Measurements from ENCODE around the gene MCTP1.

The MCTP1 gene

DNA sequence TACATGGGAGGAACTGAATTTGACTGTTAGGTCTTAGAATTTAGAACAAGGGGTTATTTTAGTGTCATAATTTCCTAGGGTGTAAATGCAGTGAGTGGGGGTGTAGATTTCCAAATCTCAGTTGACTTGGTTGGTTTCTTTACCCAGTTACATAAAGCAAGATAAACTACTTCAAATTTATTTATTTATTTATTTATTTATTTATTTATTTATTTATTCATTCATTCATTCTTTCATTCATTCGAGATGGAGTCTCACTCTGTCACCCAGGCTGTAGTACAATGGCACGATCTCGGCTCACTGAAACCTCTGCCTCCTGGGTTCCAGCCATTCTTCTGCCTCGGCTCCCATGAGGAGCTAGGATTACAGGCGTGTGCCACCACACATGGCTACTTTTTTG, 466.0 kb downstream of the MCTP1 start:
- no peak for ATAC-seq
- no peaks in the 10 kb centered on the region for H3K9me3 Mint-ChIP-seq
- H3K27ac Mint-ChIP-seq: no peak overlapping the region
- H3K4me3 Mint-ChIP-seq: no peak overlapping the region
- DNase-seq: no peak
- H3K4me1 Mint-ChIP-seq: no peaks in the 10 kb centered on the region
- H3K27me3 Mint-ChIP-seq: no peaks in the 10 kb centered on the region

DNA sequence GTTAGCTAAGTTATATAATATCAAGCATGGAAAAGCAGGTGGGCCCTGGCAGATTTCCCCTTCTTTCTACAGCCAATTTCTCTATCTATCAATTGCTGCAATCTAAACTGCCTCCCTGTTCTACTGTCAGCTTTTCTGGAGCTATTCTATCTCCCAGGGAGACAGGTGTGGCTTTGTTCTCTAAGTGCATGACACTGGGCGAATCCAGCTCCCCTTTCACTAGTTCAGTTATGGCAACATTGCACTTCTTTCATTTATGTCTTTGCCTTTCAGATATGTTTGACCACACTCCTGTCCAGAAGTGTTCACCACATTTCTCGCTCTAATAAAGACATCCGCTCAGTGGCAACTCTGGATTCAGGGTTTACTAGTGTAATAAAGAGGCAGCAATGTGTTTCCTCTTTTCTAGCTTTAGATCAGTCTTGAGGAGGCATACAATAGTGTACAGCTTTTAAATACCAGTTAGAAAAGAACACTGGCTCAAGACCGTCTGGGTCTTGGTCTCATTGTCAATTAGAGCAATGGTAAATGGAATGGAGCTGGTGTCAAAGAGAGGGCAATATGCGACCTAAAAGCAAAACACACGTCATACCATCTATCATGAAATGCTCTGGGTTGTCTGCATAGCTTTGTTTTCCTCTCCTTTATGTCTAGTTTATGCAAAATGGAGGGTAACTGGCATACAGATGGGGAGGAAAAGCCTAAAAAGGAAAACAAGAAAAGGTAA, 469.4 kb downstream of the MCTP1 start:
- H3K27me3 Mint-ChIP-seq: no peaks in the 10 kb centered on the region
- no peak overlapping the region for H3K4me3 Mint-ChIP-seq
- no peaks in the 10 kb centered on the region for H3K4me1 Mint-ChIP-seq
- no peak overlapping the region for H3K27ac Mint-ChIP-seq
- no peak for DNase-seq
- ATAC-seq: no peak
- no peaks in the 10 kb centered on the region for H3K9me3 Mint-ChIP-seq

DNA sequence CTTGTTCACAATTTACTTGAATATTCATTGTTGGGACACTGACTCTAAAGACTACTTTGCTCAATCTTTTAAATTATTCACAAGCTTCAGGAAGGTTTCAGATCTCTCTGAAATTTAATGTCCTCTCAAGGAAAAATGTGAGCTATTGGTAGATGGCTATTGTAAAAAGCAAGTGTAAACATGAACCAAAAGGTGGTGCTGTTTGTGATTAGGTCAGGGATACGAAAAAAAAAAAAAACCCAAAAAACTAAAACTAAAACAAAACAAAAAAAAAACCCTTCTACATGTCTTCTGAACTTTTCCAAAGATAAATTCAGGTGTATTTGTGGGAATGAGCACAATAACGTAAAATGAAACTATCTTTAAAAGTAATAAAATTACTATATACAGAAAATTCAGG, 472.7 kb downstream of the MCTP1 start:
- H3K27ac Mint-ChIP-seq: no peak overlapping the region
- H3K9me3 Mint-ChIP-seq: no peaks in the 10 kb centered on the region
- no peaks in the 10 kb centered on the region for H3K27me3 Mint-ChIP-seq
- ATAC-seq (no peak), DNase-seq (no peak)
- H3K4me1 Mint-ChIP-seq: no peaks in the 10 kb centered on the region
- H3K4me3 Mint-ChIP-seq: no peak overlapping the region

DNA sequence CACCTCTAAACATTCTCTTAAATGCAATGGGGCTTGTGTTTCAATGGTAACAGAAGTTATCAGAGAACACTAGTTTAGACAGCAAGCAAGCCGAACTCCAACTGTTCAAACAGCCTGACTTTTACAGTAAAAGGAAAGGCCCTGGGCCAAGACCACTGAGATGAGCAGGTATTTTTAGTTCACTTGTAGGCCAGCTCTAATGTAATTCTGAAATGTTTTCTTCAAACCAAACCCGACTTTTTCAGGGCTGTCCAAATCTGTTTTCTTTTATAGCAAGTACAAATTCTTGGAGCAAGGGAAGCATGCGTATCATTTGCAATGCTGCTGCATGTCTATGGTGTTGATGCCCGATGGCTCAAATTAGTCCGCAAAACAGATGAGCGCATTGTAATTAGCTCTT, 473.6 kb downstream of the MCTP1 start:
- Mint-ChIP-seq H3K4me1 (no peaks in the 10 kb centered on the region), H3K27me3 (no peaks in the 10 kb centered on the region), H3K9me3 (no peaks in the 10 kb centered on the region), H3K27ac (no peak overlapping the region), H3K4me3 (no peak overlapping the region)
- DNase-seq (no peak), ATAC-seq (no peak)

DNA sequence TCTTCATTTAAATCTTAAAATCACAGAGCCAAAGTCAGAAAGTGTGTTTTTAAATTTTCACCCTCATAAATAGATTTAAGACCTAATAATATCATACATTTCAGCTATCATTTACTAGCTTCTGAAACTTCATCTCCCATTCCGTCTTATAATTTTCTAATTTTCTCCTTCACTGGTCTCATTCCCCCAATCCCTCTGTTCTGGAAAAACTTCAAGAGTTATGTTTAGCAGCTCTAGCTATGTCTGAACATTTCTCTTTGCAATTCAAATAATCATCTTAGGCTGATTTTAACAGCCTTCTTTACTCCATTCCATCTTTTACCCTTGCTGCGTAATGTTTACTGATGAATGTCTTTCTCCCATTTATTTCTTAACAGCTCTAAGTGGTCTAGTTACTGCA, 474.0 kb downstream of the MCTP1 start:
- Mint-ChIP-seq H3K9me3 (no peaks in the 10 kb centered on the region), H3K4me1 (no peaks in the 10 kb centered on the region), H3K4me3 (no peak overlapping the region), H3K27ac (no peak overlapping the region), H3K27me3 (no peaks in the 10 kb centered on the region)
- ATAC-seq (no peak), DNase-seq (no peak)

DNA sequence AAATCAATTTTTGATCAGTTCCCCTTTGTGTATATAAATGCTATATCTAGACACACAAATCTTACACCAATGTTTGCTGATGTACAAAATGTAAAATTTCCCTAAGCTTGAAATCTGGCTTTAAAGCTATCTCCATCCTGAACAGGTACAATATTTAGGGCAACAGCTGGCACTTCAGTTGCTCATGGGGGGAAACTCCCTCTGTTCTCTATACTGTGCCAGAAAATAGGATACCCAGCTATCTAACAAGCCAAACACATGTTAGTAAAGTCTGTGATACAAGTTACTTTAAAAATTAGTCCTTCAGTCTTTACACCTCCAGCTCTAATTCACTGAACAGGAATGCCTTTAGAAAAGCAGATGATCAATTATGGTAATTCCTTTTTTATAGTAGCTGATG, 474.6 kb downstream of the MCTP1 start:
- Mint-ChIP-seq H3K27ac (no peak overlapping the region), H3K27me3 (no peaks in the 10 kb centered on the region), H3K4me1 (no peaks in the 10 kb centered on the region), H3K9me3 (no peaks in the 10 kb centered on the region), H3K4me3 (no peak overlapping the region)
- DNase-seq (no peak), ATAC-seq (no peak)

DNA sequence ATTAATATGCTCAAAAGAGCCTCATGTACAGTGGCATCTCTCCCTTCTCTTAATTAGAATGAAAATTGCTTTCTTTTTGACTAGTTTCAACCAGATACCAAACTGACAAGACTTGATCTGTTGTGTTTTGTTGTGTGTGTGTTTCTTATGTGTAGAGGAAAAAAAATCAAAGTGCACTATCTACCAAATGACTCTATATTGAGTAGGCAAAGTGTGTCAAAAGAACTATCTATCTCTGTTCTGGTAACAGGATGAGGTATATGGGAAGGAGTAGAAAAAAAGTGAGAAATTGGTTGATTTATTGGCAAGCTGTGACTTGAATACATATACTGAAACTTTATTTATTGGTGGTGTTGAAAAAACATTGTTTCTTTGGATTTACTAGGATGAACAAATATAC, 476.4 kb downstream of the MCTP1 start:
- H3K27me3 Mint-ChIP-seq: no peaks in the 10 kb centered on the region
- H3K4me3 Mint-ChIP-seq: no peak overlapping the region

DNA sequence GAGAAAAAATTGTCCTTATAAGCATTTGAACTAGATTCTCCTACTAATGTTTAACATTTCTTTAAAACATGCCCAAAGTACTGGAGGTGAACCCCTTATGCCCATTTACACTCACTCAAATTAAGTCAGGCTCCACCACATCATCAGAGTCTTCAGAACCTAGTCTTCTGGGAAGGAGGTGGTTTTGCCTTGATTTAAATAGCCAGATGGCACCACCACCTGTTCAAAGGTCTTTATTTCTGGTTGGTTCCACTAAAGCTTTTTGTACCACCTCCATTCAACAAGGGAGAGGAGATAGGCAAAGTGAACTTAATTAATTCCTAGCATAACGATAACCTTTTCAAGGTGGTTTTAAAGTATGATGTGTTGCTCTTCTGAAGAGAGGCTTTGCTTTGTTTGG, 476.9 kb downstream of the MCTP1 start:
- no peak overlapping the region for H3K27ac Mint-ChIP-seq

More for the DNA sequence above, 476.4 kb downstream of the MCTP1 start:
- ATAC-seq: no peak
- Mint-ChIP-seq H3K4me1 (no peaks in the 10 kb centered on the region), H3K9me3 (no peaks in the 10 kb centered on the region), H3K27ac (no peak overlapping the region)
- DNase-seq: no peak

DNA sequence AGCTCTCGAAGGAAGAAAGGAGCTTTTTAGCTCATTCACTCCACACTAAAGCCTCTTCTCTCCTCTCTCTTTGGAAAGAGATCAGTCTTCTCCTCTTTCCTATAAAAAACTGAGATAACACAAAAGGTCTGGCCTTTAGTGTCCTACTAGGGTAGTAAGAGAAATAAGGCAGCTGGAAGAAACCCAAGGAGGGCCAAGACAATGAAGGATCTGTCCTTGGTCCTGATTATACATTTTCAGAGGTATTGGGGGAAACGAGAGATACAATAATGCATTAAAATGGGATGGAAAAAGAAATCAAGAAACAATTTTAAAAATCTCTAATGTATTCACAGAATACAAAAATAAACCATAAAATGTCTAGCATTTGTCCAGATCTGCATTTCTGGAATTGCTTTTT, 482.4 kb downstream of the MCTP1 start:
- Mint-ChIP-seq H3K27me3 (no peaks in the 10 kb centered on the region), H3K4me3 (no peak overlapping the region), H3K9me3 (peaks cover 0 to 5% of the 10 kb centered on the region in 2 donors), H3K4me1 (no peaks in the 10 kb centered on the region), H3K27ac (no peak overlapping the region)
- ATAC-seq: no peak
- DNase-seq: no peak

More for the DNA sequence above, 476.9 kb downstream of the MCTP1 start:
- H3K27me3 Mint-ChIP-seq: no peaks in the 10 kb centered on the region
- peaks cover 0 to 2% of the 10 kb centered on the region in 2 donors for H3K9me3 Mint-ChIP-seq
- H3K4me3 Mint-ChIP-seq: no peak overlapping the region
- ATAC-seq: no peak
- no peaks in the 10 kb centered on the region for H3K4me1 Mint-ChIP-seq
- DNase-seq: no peak

DNA sequence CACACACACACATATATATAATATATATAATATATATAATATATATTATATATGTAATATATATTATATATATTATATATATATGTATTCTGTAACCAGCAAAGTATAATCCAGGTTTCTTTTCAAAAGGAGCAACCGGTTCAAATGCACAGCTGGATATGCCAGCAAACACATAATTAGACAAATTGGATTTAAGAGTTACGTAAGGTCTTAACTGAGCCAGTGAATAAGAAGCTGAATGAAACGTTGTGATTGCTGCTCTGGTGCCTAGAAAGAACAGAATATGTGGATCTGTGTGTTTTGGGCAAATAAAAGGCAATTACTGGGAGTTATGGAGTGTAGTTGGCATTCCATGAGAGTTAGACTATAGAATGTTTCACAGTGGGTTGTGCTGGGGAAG, 488.3 kb downstream of the MCTP1 start:
- H3K27ac Mint-ChIP-seq: no peak overlapping the region
- H3K9me3 Mint-ChIP-seq: no peaks in the 10 kb centered on the region
- no peaks in the 10 kb centered on the region for H3K27me3 Mint-ChIP-seq
- H3K4me1 Mint-ChIP-seq: peaks cover 46% of the 10 kb centered on the region
- no peak for ATAC-seq
- no peak overlapping the region for H3K4me3 Mint-ChIP-seq
- DNase-seq: no peak

DNA sequence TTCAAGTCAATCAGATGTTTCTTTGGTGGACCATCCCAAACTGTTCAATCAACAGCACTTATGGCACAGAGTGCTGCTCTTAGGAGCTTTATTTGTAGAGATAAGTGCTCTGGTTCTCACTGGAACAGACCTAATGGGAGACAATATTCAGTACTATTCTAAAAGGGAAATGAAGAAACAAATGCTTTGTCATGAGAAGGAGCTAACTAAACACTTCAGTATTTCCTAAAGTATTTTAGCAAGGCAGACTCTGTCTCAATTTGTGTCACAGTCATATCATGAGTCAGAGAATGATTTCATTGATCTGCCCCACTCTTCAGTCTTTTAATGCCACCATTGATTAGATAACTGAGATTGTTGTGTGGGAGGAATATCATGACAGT, 491.1 kb downstream of the MCTP1 start:
- Mint-ChIP-seq H3K27me3 (no peaks in the 10 kb centered on the region), H3K27ac (peak overlapping the region; percentile 65 to 94), H3K4me1 (peaks cover 49% of the 10 kb centered on the region), H3K9me3 (no peaks in the 10 kb centered on the region), H3K4me3 (peak overlapping the region; percentile 44 to 70)
- DNase-seq (no peak), ATAC-seq (peak; percentile 83)

DNA sequence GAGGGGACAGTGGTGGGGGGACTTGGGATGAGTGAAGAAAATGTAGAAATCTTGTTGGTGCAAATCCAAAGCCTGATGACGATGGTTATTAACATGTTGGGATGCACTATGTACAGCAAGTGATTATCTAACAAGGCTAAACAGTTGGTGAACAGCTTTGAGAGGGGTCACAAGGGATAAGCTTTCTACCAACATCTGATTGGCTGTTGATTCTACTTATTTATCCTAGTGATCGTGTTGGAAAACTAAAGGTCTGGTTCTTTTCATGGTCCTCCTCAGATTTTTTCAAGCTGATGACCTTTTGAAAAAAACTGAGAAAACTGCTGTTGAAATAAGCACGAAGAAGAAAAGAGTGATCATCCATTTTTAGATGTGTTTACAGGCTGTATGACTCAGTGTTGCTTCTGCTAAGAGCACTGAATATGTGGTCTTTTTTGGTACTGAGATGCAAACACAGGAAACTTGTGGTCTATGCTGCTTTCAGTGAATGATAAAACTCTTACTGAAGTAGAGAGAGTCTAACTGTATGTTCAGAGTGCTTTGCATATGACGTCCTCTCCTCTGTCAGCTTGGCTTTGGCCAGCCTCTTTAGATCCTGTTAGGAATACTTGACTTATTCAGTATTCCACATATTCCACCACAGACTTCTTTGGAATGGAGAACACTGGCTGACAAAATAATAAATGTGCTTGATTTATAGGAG, 491.6 kb downstream of the MCTP1 start:
- ATAC-seq (peak; percentile 98), DNase-seq (peak; percentile 28 to 35)
- Mint-ChIP-seq H3K4me1 (peaks cover 49% of the 10 kb centered on the region), H3K27me3 (no peaks in the 10 kb centered on the region), H3K9me3 (no peaks in the 10 kb centered on the region), H3K27ac (peak overlapping the region; percentile 78 to 94), H3K4me3 (peak overlapping the region; percentile 44 to 70)

DNA sequence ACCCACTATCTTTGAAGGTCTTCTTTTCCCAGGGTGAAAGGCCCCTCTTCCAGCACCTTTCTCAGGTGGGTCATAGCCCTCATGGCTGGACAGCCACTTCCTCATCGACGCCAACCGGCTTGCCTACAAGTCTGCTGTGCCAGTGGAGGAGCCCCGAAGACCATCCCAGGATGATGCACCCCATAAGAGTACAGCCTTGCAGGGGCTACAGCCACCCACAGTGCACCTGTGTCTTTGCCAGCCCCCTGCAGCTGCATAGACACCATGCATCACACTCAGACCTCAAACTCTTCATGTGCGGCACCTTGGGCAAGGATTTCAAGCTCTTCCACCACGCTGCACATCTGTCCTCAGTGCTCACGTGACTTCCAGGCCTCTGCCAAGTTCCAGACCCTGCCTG, 493.1 kb downstream of the MCTP1 start:
- Mint-ChIP-seq H3K4me1 (peaks cover 49% of the 10 kb centered on the region), H3K27me3 (no peaks in the 10 kb centered on the region), H3K27ac (peak overlapping the region in 1 of 2 donors; percentile 86), H3K9me3 (no peaks in the 10 kb centered on the region), H3K4me3 (no peak overlapping the region)
- DNase-seq (no peak), ATAC-seq (no peak)

DNA sequence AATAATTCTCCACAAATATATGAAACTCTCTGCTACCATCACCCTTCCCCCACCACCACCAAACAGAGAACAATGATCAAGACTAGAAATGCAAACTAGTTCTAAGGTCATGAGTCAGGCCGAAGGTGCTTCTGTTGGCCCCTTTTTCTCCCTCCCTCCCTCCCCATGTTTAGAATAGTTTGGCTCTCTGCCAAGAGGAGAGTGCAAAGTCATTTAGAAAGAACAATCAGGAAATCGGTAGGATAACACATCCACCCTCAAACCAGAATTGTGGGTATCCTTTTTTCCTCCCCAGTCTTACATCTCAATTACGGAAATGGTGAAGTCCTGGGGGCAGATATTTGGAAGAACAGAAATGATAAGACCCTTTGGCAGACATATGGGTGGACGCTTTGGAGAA, 496.4 kb downstream of the MCTP1 start:
- DNase-seq: no peak
- Mint-ChIP-seq H3K4me3 (no peak overlapping the region), H3K4me1 (peaks cover 22% of the 10 kb centered on the region), H3K27me3 (no peaks in the 10 kb centered on the region), H3K27ac (no peak overlapping the region), H3K9me3 (no peaks in the 10 kb centered on the region)
- no peak for ATAC-seq

DNA sequence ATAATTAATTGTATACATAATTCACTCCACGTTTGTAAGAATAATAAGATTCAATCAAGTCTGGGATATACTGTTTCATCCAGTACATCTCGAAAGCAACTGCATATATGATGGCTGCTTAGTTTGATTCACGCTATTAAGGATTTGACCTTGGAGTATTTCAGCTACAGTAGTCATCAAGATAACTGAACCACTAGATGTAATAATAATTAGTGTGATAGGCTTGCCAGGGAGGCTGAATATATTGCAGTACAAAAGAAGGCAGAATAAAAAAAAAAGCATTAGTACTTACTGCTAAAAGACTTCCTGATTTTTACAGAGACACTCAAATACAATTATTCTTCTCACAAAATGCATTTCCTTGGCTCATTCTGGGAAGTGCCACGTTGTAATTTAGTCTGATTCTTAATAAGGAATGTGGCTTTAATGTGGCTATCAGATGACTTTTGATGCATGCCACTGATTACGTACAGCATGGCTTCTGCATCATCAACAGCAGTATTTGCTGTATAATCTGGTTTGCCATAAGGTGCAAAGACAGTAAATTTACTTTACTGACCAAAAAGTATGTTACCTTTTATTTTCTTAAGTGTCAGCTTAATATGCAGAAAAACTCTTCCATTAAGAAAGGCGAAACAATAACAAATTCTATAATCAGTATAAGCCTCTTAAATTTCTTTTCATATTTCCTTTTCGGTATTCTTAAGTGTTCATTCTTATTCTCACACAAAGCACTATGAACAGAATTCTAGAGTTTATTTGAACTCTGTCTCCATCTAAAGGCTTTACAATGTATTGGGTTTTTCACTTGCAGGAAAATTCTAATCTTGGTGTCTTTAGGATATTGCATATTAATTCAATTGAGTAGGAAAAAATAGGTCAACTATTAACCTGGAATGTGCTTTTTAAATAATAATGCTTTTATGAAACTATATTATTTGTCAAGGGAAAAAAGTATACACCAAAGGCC, 500.1 kb downstream of the MCTP1 start:
- no peaks in the 10 kb centered on the region for H3K9me3 Mint-ChIP-seq

DNA sequence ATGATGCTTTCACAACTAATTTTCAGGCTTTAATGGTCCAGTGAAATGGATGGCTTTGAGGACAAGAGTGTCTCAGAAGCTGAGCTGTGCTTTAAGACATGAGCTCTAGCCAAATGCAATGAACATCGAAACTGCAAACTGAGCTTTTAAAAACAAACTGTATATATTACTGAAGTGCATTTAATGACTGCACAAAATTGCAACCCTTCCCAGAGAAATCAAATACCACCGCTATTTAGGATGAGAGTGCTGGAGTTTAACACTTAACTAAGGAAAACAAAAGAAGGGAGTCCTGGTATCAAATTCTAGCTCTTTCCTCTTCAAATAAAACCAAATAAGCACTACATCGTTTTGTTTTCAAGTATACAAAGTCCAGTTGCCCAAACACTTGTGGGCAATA, 502.5 kb downstream of the MCTP1 start:
- Mint-ChIP-seq H3K9me3 (no peaks in the 10 kb centered on the region), H3K27ac (no peak overlapping the region), H3K27me3 (peaks cover 11% of the 10 kb centered on the region), H3K4me3 (no peak overlapping the region), H3K4me1 (no peaks in the 10 kb centered on the region)
- DNase-seq: no peak
- ATAC-seq: no peak

More for the DNA sequence above, 500.1 kb downstream of the MCTP1 start:
- ATAC-seq (no peak), DNase-seq (no peak)
- H3K4me3 Mint-ChIP-seq: no peak overlapping the region
- no peaks in the 10 kb centered on the region for H3K27me3 Mint-ChIP-seq
- H3K27ac Mint-ChIP-seq: no peak overlapping the region
- no peaks in the 10 kb centered on the region for H3K4me1 Mint-ChIP-seq

All from stimulated activated naive CD8-positive, alpha-beta T cell treated with anti-CD3 and anti-CD28 coated beads, Interleukin-15, amount 100 ng/mL, for 72 hours (primary cell).